ENCODE results near the gene SMPD2.

DNA sequence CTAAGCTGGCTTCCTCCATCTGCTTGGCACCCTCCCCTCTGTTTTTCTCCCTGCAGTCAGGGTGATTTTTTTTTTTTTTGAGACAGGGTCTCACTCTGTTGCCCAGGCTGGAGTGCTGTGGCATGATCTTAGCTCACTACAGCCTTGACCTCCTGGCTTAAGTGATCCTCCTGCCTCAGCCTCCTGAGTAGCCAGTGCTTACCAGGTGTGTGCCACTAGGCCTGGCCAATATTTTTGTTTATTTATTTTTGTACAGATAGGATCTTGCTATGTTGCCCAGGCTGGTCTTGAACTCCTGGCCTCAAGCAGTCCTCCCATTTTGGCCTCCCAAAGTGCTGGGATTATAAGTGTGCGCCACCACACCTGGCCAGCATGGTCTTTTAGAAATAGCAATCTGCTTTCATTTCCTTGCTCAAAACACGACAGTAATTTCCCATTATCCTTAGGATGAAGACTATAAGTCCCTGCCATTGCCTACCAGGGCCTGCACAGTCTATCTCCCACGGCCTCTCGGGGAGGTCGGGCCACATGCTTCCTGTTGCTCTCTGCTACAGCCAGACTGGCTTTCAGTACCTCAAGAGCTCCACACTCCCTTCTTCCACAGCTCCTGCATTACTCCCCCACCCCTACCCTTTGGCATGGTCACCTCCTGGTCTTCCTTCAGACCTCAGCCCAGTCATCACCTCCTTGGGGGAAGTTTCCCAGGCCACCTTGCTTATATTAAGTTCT, 47.2 kb upstream of the SMPD2 start:
- no peak for TF ChIP-seq POLR2AphosphoS5 (IDR thresholded peaks at IDR 0.05)
- TF ChIP-seq, protein P1, sequence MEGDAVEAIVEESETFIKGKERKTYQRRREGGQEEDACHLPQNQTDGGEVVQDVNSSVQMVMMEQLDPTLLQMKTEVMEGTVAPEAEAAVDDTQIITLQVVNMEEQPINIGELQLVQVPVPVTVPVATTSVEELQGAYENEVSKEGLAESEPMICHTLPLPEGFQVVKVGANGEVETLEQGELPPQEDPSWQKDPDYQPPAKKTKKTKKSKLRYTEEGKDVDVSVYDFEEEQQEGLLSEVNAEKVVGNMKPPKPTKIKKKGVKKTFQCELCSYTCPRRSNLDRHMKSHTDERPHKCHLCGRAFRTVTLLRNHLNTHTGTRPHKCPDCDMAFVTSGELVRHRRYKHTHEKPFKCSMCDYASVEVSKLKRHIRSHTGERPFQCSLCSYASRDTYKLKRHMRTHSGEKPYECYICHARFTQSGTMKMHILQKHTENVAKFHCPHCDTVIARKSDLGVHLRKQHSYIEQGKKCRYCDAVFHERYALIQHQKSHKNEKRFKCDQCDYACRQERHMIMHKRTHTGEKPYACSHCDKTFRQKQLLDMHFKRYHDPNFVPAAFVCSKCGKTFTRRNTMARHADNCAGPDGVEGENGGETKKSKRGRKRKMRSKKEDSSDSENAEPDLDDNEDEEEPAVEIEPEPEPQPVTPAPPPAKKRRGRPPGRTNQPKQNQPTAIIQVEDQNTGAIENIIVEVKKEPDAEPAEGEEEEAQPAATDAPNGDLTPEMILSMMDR (IDR thresholded peaks at IDR 0.05), result no peak
- no peak for TF ChIP-seq EP300 (IDR thresholded peaks at IDR 0.05)
- TF ChIP-seq POLR2A (IDR thresholded peaks at IDR 0.05), result no peak
